ENCODE measurements around the gene TRIM25.
"Not testable (repeated sequence)": the region's sequence is repeated elsewhere in the genome, so short reads cannot be mapped to it uniquely, and the experiment has no call there.

TRIM25 gene

DNA sequence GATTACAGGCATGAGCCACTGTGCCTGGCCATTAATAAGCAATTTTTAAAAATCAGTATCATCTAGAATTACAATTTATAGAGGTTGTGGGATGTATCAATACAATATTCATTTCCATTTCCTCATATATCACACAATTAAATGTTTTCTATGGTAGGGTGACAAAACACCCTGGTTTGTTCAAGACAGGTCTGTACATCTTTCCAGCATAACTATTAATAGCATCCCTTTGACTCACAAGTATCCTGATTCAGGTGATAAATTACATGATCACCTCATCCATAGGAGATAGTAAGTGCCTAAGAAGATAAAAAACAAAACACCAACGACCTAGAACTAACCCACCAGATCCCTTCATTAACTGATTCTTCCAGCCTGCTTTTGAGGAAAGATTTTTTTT is 33.9 kb upstream of the TRIM25 start:
- POLR2A ChIA-PET (ENCODE audit: low non-redundant PET): no interaction called here
- DNase-seq (ENCODE audit: low spot score): no peak
- no peak overlapping the region for H3K27ac ChIP-seq
- TF ChIP-seq, protein P1, sequence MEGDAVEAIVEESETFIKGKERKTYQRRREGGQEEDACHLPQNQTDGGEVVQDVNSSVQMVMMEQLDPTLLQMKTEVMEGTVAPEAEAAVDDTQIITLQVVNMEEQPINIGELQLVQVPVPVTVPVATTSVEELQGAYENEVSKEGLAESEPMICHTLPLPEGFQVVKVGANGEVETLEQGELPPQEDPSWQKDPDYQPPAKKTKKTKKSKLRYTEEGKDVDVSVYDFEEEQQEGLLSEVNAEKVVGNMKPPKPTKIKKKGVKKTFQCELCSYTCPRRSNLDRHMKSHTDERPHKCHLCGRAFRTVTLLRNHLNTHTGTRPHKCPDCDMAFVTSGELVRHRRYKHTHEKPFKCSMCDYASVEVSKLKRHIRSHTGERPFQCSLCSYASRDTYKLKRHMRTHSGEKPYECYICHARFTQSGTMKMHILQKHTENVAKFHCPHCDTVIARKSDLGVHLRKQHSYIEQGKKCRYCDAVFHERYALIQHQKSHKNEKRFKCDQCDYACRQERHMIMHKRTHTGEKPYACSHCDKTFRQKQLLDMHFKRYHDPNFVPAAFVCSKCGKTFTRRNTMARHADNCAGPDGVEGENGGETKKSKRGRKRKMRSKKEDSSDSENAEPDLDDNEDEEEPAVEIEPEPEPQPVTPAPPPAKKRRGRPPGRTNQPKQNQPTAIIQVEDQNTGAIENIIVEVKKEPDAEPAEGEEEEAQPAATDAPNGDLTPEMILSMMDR (conservative IDR thresholded peaks at IDR 0.05; ENCODE audit: low read depth): no peak
- CTCF ChIA-PET: interaction anchor here (0.6 to 0.9 kb wide), 2 partner anchors 9 to 168 kb away, joined by 3 to 5 read pairs; no protein-coding TSS in a partner anchor

DNA sequence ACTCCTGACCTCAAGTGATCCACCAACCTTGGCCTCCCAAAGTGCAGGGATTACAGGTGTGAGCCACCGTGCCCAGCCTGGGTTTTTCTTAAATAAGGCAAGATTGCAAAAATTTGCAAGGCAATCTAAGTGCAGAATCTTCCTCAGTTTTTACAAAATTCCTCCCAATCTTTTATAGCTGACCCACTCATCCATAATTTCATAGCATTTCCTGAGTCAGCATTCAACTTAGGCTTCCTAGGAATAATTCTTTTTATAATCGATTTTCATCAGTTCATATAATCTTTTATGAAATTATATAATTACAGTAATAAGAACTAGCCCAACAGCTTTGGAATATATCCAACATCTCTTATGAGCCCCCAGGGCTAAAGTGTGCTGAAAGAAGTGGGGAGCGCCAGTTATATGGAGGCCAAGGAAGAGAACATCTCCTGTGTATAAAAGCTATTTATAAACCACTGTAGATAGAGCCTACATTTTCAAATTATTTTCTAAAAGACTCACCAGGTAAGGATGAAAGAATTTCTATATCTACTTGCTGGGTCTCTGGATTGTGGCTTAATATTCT is 32.2 kb upstream of the TRIM25 start:
- H3K27ac ChIP-seq: no peak overlapping the region
- no peak for DNase-seq (ENCODE audit: low spot score)
- TF ChIP-seq, protein P1 (conservative IDR thresholded peaks at IDR 0.05; ENCODE audit: low read depth): no peak
- ChIA-PET POLR2A (ENCODE audit: low non-redundant PET) (no interaction called here), CTCF (interaction anchor here (0.8 kb wide), 1 partner anchor 15 kb away, joined by 3 read pairs; the partner anchor contains the start of gene COIL)

DNA sequence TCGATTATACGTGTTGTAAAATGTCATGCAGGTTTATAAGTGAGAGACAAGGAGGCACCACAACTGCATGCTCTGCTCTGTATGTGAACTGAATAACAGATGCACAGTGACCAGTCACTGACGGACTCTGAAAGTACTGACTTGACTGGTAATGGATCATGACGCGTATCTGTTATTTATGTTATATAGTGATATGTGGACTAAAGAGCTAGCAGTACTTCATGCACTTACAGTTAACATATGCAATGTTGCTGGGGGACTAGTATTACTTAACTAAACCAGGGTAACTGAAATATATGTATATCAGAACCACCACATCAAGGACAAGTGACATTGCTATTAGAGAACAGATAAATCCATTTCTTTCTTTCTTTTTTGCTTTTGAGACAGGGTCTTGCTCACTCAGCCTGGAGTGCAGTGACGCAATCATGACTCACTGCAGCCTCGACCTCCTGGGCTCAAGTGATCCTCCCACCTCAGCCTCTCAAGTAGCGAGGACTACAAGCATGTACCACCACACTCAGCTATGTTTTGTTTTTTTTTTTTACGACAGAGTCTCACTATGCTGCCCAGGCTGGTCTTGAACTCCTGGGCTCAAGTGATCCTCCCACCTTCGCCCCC is 29.8 kb upstream of the TRIM25 start:
- ChIA-PET CTCF (no interaction called here), POLR2A (ENCODE audit: low non-redundant PET) (no interaction called here)
- no peak overlapping the region for H3K27ac ChIP-seq
- no peak for DNase-seq (ENCODE audit: low spot score)
- TF ChIP-seq, protein P1 (conservative IDR thresholded peaks at IDR 0.05; ENCODE audit: low read depth): no peak

DNA sequence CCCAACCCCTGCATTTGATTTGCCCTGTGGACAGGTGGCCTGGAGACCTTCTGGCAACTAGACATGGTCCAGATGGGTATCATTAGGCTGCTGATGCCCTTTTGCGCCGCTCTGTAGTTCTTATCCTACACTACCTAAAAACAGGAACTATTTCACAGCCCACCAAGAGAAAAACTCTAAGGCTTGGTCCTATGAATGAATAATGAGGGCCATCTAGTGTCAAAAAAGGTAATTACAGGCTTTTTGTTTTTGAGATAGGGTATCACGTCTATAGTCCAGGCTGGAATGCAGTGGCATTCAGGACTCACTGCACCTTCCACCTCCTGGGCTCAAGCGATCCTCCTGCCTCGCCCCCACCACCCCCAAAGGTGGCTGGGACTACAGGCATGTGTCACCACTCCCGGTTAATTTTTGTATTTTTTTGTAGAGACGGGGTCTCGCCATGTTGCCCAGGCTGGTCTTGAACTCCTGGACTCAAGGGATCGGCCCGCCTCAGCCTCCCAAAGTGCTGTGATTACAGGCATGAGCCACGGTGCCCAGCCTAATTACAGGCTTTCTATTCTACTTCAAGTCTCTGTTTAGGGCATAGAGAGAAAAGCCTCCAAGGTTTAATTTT is 26.1 kb upstream of the TRIM25 start:
- no peak overlapping the region for H3K27ac ChIP-seq
- TF ChIP-seq, protein P1 (conservative IDR thresholded peaks at IDR 0.05; ENCODE audit: low read depth): peak; percentile 81
- ChIA-PET POLR2A (ENCODE audit: low non-redundant PET) (no interaction called here), CTCF (interaction anchor here (0.6 to 1.1 kb wide), 2 partner anchors 21 to 120 kb away, joined by 4 to 6 read pairs; partner anchors contain the start of gene COIL)
- DNase-seq (ENCODE audit: low spot score): peak; percentile 34

DNA sequence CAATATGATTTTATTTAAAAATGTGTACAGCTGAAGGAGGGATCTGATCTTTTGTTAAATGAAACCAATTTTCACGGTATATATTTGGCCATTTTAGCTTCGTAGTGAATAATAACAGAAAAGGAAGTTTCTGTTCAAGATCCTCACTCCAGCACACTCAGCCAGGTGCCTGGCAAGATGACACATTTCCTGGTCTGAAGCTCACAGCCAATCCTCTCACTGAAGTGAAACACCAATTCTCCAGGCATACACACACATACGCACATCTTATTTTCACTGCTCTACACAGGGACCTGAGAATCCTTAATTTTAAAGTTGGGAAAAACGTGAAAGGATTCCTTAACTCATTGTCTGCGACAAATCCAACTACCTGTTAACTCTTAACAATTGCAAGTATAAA is 24.4 kb upstream of the TRIM25 start:
- CTCF ChIA-PET: interaction anchor here (0.6 kb wide), 1 partner anchor 119 kb away, joined by 4 read pairs; no protein-coding TSS in a partner anchor
- DNase-seq (ENCODE audit: low spot score); POLR2A ChIA-PET (ENCODE audit: low non-redundant PET); H3K27ac ChIP-seq: not testable (repeated sequence)

DNA sequence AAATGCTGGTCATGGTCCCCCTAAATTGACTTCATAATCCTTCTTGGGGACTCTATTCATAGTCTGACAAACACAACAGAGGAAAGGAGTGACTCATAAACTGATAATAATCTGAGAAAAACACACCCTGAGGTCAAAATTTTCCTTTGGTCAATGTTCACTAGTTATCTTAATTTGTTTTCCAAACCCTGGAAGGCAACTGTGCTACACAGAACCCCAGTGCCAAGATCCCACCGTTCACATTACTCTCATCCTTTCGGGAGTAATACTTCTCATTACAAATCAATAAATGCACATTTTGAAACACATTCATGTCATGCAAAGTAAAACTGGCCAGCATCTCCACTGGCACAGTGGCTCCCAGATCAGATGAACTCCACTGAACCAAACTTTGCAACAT is 23.8 kb upstream of the TRIM25 start:
- no peak overlapping the region for H3K27ac ChIP-seq
- CTCF ChIA-PET: interaction anchor here (0.6 kb wide), 1 partner anchor 118 kb away, joined by 4 read pairs; no protein-coding TSS in a partner anchor
- POLR2A ChIA-PET (ENCODE audit: low non-redundant PET): no interaction called here
- TF ChIP-seq, protein P1 (conservative IDR thresholded peaks at IDR 0.05; ENCODE audit: low read depth): no peak
- DNase-seq (ENCODE audit: low spot score): no peak
